ENCODE data around the gene GCKR. TPM values are rescaled to one million over a fixed set of nuclear protein-coding genes. Genes with fewer than 3 reads are reported as not detected.

GCKR gene
- total RNA-seq, 1 donor from 2014 or later, result not detected

GRCh38 chr2:27464443-27464842 lies 32.2 kb upstream of the GCKR start:
- no peaks in the 10 kb centered on the region for H3K4me1 Mint-ChIP-seq
- peaks cover 9% of the 10 kb centered on the region for H3K36me3 Mint-ChIP-seq
- TF ChIP-seq CTCF (IDR thresholded peaks at IDR 0.05; ENCODE audit: unreplicated experiment), result no peak
- H3K9me3 Mint-ChIP-seq, result no peaks in the 10 kb centered on the region
- no peak overlapping the region for H3K4me3 Mint-ChIP-seq
- no peak for DNase-seq (ENCODE audit: low spot score in 2 of 2, unreplicated experiment in 2 of 2)
- no peak overlapping the region for H3K27ac Mint-ChIP-seq
- no peaks in the 10 kb centered on the region for H3K27me3 Mint-ChIP-seq (ENCODE audit: low read depth)

GRCh38 chr2:27471961-27472360 lies 24.7 kb upstream of the GCKR start:
- Mint-ChIP-seq H3K27me3 (ENCODE audit: low read depth) (no peaks in the 10 kb centered on the region), H3K9me3 (no peaks in the 10 kb centered on the region), H3K27ac (no peak overlapping the region), H3K36me3 (peaks cover 26% of the 10 kb centered on the region), H3K4me1 (no peaks in the 10 kb centered on the region), H3K4me3 (no peak overlapping the region)
- TF ChIP-seq CTCF (IDR thresholded peaks at IDR 0.05; ENCODE audit: unreplicated experiment), result no peak
- DNase-seq (ENCODE audit: low spot score in 2 of 2, unreplicated experiment in 2 of 2), result no peak

- Mint-ChIP-seq H3K36me3 (peaks cover 14% of the 10 kb centered on the region), H3K4me3 (no peak overlapping the region), H3K27ac (no peak overlapping the region), H3K27me3 (ENCODE audit: low read depth) (no peaks in the 10 kb centered on the region), H3K4me1 (peaks cover 17% of the 10 kb centered on the region), H3K9me3 (no peaks in the 10 kb centered on the region)
- no peak for TF ChIP-seq CTCF (IDR thresholded peaks at IDR 0.05; ENCODE audit: unreplicated experiment)
- no peak for DNase-seq (ENCODE audit: low spot score in 2 of 2, unreplicated experiment in 2 of 2)
Measured at GRCh38 chr2:27485496-27485895, 11.1 kb upstream of the GCKR start.

GRCh38 chr2:27489118-27489497 lies 7.5 kb upstream of the GCKR start:
- Mint-ChIP-seq H3K27ac (peak overlapping the region; percentile 95), H3K36me3 (no peaks in the 10 kb centered on the region)
- DNase-seq (ENCODE audit: low spot score in 2 of 2, unreplicated experiment in 2 of 2), result no peak

GRCh38 chr2:27489498-27490397 lies 6.9 kb upstream of the GCKR start, which contains the start of gene IFT172:
TSS of gene IFT172 (minus strand) at chr2:27489743. CDS start at chr2:27489653, 90 bp downstream.
- Mint-ChIP-seq H3K9me3 (no peaks in the 10 kb centered on the region), H3K27ac (peak within 1 kb of the TSS; percentile 95), H3K36me3 (no peaks in the 10 kb centered on the region), H3K4me1 (peaks cover 24% of the 10 kb centered on the region), H3K4me3 (peak within 1 kb of the TSS; percentile 94), H3K27me3 (ENCODE audit: low read depth) (peaks cover 13% of the 10 kb centered on the region)
- peak; percentile 97 to 98 for DNase-seq (ENCODE audit: low spot score in 2 of 2, unreplicated experiment in 2 of 2)
- TF ChIP-seq CTCF (IDR thresholded peaks at IDR 0.05; ENCODE audit: unreplicated experiment), result no peak

More at GRCh38 chr2:27489118-27489497, 7.5 kb upstream of the GCKR start:
- Mint-ChIP-seq H3K27me3 (ENCODE audit: low read depth) (peaks cover 8% of the 10 kb centered on the region), H3K9me3 (no peaks in the 10 kb centered on the region), H3K4me3 (peak overlapping the region; percentile 94), H3K4me1 (peaks cover 23% of the 10 kb centered on the region)
- TF ChIP-seq CTCF (IDR thresholded peaks at IDR 0.05; ENCODE audit: unreplicated experiment), result no peak
